ENCODE data around the gene TEX12.

Gene TEX12

GRCh38 chr11:112173152-112173551 is 6.0 kb downstream of the TEX12 start:
- Histone ChIP-seq H3K4me3 (ENCODE audit: insufficient read depth, low read length, poor library complexity, severe bottlenecking) (no peak overlapping the region), H2AFZ (ENCODE audit: low read depth, low read length, severe bottlenecking) (no peak overlapping the region), H3K9ac (ENCODE audit: low read length) (no peak overlapping the region)

GRCh38 chr11:112174789-112175598 is 7.8 kb downstream of the TEX12 start, which contains the start of gene BCO2:
Gene BCO2 (plus strand): TSS chr11:112175512. CDS start chr11:112175602, 90 bp downstream.
- H3F3A ChIP-seq (ENCODE audit: insufficient read depth) = no peaks in the 10 kb centered on the region; the same call in 1 of the 2 replicates
- H3K27ac ChIP-seq (ENCODE audit: low read depth, low read length) = no peak within 1 kb of the TSS
- no peaks in the 10 kb centered on the region for H3K36me3 ChIP-seq (ENCODE audit: low read length)
- no peaks in the 10 kb centered on the region for H3K27me3 ChIP-seq (ENCODE audit: low read length)
- no peak within 1 kb of the TSS for H3K9ac ChIP-seq (ENCODE audit: low read length)
- H3K9me3 ChIP-seq (ENCODE audit: insufficient read depth, low read length) = no peaks in the 10 kb centered on the region
- H3K79me2 ChIP-seq (ENCODE audit: insufficient read depth, low read length) = no peaks in the 10 kb centered on the region
- H2AFZ ChIP-seq (ENCODE audit: low read depth, low read length, severe bottlenecking) = no peak within 1 kb of the TSS
- peak within 1 kb of the TSS; percentile 47 for H3K4me2 ChIP-seq (ENCODE audit: low read depth, low read length, poor library complexity, severe bottlenecking)
- no peak within 1 kb of the TSS for H3K4me3 ChIP-seq (ENCODE audit: insufficient read depth, low read length, poor library complexity, severe bottlenecking)
- no peaks in the 10 kb centered on the region for H4K20me1 ChIP-seq (ENCODE audit: low read depth, low read length)
- no peaks in the 10 kb centered on the region for H3K9me2 ChIP-seq (replicated peaks; ENCODE audit: insufficient read depth, low read length)
- TF ChIP-seq EZH2phosphoT487 (conservative IDR thresholded peaks at IDR 0.05; ENCODE audit: low read length) = no peak
- TF ChIP-seq CTCF (IDR thresholded peaks at IDR 0.05; ENCODE audit: insufficient read depth, low read length, poor library complexity, severe bottlenecking) = peak; percentile 68

More at GRCh38 chr11:112173152-112173551, 6.0 kb downstream of the TEX12 start:
- Histone ChIP-seq H3K79me2 (ENCODE audit: insufficient read depth, low read length) (no peaks in the 10 kb centered on the region), H3F3A (ENCODE audit: insufficient read depth) (no peaks in the 10 kb centered on the region; the same call in 1 of the 2 replicates), H3K27ac (ENCODE audit: low read depth, low read length) (no peak overlapping the region), H3K9me2 (replicated peaks; ENCODE audit: insufficient read depth, low read length) (no peaks in the 10 kb centered on the region), H3K27me3 (ENCODE audit: low read length) (no peaks in the 10 kb centered on the region), H4K20me1 (ENCODE audit: low read depth, low read length) (no peaks in the 10 kb centered on the region), H3K9me3 (ENCODE audit: insufficient read depth, low read length) (no peaks in the 10 kb centered on the region), H3K4me2 (ENCODE audit: low read depth, low read length, poor library complexity, severe bottlenecking) (no peak overlapping the region), H3K36me3 (ENCODE audit: low read length) (no peaks in the 10 kb centered on the region)
- TF ChIP-seq CTCF (IDR thresholded peaks at IDR 0.05; ENCODE audit: insufficient read depth, low read length, poor library complexity, severe bottlenecking) (no peak), EZH2phosphoT487 (conservative IDR thresholded peaks at IDR 0.05; ENCODE audit: low read length) (no peak)

- Histone ChIP-seq H3K9ac (ENCODE audit: low read length) (no peak overlapping the region), H3K4me3 (ENCODE audit: insufficient read depth, low read length, poor library complexity, severe bottlenecking) (no peak overlapping the region), H3K79me2 (ENCODE audit: insufficient read depth, low read length) (no peaks in the 10 kb centered on the region), H3K9me2 (replicated peaks; ENCODE audit: insufficient read depth, low read length) (no peaks in the 10 kb centered on the region), H3K27me3 (ENCODE audit: low read length) (no peaks in the 10 kb centered on the region), H4K20me1 (ENCODE audit: low read depth, low read length) (no peaks in the 10 kb centered on the region), H3K27ac (ENCODE audit: low read depth, low read length) (no peak overlapping the region), H2AFZ (ENCODE audit: low read depth, low read length, severe bottlenecking) (no peak overlapping the region), H3F3A (ENCODE audit: insufficient read depth) (no peaks in the 10 kb centered on the region; the same call in 1 of the 2 replicates), H3K36me3 (ENCODE audit: low read length) (no peaks in the 10 kb centered on the region), H3K9me3 (ENCODE audit: insufficient read depth, low read length) (no peaks in the 10 kb centered on the region), H3K4me2 (ENCODE audit: low read depth, low read length, poor library complexity, severe bottlenecking) (peak overlapping the region; percentile 47)
- TF ChIP-seq EZH2phosphoT487 (conservative IDR thresholded peaks at IDR 0.05; ENCODE audit: low read length) (no peak), CTCF (IDR thresholded peaks at IDR 0.05; ENCODE audit: insufficient read depth, low read length, poor library complexity, severe bottlenecking) (no peak)
Measured at GRCh38 chr11:112175599-112175952, 8.4 kb downstream of the TEX12 start.

Data from SU-DHL-6 (cell line).